CD1c-positive myeloid dendritic cell (primary cell): ENCODE results near the gene CTNNA1.
"Not testable (repeated sequence)": the region's sequence is repeated elsewhere in the genome, so short reads cannot be mapped to it uniquely, and the experiment has no call there.

Source experiments
- DNase-seq: peaks from one replicate; pipeline ENCODE4 v3.0.0-alpha.2; 2016; ENCODE audit errors: extremely low spot score

The CTNNA1 gene

DNA sequence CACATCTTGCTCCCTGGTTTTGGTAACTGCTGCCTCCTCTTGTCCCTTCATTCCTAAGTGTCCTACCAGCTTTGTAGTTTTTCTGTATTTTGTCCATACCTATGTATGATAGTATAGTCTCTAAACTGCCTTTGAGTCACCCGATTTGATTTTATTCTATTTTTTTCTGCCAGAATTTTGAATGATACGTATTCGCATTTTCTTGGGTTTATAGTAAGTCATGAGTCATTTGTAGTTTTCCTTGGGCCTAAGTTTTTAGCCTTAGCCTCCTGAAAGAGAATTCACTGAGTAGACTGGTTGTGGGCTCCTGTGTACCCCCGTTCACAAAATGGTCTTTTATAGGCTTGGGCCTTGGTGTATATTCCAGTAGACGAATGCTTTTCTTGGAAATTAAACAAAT is 62.3 kb downstream of the CTNNA1 start:
- DNase-seq = no peak

DNA sequence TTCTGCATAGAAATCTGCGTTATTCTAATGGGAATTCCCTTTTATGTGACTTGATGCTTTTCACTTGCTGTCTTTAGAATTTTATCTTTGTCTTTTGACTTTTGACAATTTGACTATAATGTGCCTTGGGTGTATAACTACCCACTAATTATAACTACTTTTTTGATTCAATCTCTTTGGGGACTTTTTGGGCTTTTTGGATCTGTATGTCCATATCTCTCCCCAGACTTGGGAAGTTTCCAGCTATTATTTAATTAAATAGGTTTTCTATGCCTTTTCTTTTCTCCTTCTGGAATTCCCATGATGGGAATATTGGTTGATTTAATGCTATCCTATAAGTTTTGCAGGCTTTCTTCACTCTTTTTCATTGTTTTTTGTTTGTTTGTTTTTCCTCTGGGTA is 64.0 kb downstream of the CTNNA1 start:
- no peak for DNase-seq

DNA sequence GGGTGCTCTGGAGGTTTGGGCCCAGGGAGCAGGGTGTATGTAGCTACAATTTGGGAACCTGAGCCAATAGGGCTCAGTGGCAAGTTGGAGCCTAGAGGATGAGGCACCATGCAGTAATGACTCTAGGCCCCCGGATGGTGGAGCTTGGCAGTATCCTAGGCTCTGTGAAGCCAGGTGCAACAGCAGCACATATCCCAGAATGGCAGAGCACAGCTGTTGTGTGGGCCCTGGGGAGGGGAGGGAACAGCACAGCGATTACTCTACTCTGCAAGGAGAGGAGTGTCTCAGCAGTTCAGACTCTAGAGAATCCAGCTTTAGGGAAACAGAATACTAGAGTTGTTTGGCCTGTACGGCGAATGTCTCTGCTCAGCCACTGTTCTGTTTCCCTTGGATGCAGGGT is 65.9 kb downstream of the CTNNA1 start:
- no peak for DNase-seq

DNA sequence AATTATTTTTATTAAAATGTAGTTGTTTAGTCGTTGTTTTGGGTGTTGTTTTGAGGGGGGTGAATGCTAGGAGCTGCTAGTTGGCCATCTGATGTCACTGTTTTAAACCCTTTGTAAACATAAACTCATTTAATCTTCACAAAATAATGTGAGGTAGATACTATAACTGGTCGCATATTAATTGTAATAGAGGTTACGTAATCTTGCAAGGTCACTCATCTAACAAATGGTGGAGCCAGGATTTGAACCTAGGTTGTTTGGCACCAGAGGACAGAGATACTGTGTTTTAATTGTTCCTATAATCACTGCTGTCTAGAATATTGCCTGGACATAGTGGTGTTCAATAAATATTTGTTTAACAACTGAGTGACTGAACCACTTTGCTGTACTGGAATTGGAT is 67.5 kb downstream of the CTNNA1 start:
- DNase-seq = no peak

DNA sequence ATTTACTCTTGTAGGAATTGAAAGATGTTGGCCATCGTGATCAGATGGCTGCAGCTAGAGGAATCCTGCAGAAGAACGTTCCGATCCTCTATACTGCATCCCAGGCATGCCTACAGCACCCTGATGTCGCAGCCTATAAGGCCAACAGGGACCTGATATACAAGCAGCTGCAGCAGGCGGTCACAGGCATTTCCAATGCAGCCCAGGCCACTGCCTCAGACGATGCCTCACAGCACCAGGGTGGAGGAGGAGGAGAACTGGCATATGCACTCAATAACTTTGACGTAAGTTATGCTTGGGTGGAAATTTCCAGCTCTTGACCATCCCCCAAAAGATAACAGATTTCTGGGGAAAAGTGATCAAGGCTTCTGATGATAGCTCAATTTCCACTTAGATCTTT is 71.3 kb downstream of the CTNNA1 start:
- DNase-seq = no peak

DNA sequence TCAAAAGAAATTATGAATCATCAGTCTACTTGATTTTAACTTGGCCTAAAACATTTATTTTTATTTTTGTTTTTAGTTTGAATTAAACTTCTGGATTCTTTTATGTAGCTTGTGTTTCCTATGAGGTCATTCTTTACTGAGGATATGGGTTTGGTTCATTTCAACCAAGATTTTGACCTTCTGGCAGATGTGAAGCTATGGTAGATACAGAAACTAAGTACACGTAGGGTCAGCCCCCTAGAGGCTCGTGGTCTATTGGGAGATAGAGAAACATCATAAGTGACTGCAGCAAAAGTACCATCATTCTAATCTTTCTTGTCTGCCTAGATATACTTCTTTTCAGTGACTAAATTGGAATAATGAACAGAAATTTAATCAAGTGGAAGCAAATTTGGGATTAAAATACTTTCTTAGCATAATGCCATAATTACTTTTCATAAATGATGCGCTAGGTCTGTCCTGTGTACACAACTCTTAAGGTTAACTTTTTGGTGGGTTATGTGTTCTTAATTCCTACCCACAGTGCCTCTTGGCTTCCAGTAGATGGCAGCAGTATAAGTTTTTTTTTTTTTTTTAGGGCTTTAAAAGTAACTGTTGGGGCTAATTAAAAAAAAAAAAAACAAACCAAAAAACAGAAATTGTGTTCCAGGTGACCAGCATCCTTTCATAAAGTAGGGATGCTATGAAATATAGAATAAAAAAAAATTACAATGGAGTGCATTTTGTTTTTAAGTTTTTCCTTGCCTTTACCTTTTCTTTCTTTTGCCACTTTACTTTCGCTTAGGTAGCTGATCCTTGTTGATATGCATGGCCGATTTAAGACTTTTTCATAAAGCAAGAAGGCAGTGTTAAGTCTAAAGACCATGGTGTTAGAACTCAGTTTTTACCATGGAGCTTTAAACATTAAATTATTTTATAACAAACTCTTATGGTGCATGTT is 72.0 kb downstream of the CTNNA1 start:
- peak; percentile 16 for DNase-seq

DNA sequence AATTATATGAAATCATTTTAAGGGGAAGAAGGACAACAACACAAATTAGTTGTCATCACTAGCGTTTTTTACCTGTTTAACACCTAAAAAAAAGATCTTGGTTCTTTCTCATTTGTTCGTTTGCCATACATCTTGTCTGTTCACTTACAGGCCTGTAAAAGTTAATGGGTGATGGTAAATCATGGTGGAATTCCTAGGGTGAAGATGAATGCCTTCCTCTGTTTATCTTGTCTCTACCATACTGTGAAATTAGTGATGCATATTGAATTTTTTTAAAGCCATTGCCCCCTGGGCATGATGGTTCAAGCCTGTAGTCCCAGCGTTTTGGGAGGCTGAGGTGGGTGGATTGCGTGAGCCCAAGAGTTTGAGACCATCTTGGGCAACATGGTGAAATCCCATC is 75.3 kb downstream of the CTNNA1 start:
- no peak for DNase-seq

DNA sequence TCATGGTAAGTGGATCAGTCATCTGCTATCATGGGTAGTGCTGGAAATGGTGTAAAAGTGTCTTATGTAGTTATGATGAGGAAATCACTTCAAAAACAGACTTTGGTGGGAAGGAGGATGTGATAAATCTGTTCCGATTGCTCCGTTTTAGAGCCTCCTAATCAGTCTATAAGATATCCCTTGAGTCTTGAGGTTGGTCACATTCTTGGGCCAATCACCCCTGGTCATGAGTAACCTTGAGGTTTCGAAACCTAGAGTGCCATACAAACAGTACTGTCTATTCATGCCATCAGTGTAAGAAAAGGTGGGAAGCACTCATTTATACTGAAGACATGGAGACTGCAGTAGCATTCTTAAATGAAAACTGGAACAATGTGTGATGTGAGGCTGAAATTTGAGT is 76.1 kb downstream of the CTNNA1 start:
- no peak for DNase-seq

DNA sequence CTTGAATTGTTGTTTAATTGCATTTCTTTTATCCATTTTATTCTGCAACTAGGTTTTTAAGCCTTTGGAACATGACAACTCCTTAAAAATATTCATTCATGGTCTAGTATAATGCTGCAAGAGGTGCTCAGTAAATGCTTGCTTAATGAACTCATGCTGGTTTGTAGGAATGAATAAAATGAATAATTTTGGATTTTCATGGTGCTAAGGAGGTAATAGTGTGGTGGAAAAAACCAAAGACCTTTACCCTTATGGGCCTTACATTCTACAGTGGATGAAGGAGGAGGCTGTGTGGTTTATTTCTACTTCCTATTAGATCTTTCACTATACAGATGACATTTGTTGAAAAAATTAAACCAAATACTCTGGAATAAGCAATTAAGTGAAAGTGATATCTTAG is 78.5 kb downstream of the CTNNA1 start:
- no peak for DNase-seq

DNA sequence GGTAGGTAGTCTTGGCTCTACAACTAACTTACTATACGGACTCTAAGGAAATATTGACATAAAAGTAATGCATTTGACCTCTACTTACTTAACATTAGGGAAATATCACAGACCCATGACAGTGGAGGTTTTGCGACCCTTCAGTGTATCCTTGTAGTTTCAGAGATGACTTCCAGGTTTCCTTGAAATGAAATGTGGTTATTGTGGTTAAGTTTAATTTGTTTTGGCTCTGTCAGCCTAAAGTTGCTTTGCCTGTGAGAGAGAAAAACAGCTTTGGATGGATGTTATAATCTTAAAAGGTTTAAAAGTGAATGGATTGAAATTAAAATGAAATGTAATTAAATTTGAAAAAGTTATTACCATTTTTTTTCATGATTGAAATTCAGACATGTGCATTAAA is 79.0 kb downstream of the CTNNA1 start:
- DNase-seq = no peak

DNA sequence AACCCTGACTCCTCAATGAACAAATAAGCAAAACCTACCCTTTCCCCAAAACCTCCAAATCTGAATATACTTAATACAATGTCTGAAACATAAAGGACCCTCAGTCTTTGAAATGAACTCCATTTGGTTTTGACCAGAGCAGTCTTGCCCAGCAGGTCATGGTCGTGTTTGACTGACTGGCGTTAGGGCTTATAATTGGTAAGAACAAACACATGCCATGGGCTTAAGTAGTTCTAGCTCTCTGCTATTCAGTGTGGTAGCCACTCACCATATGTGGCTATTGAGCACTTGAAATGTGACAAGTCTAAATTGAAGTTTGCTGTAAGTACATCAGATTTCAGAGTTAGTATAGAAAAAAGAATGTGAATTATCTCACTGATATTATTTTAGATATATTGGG is 79.9 kb downstream of the CTNNA1 start:
- no peak for DNase-seq

DNA sequence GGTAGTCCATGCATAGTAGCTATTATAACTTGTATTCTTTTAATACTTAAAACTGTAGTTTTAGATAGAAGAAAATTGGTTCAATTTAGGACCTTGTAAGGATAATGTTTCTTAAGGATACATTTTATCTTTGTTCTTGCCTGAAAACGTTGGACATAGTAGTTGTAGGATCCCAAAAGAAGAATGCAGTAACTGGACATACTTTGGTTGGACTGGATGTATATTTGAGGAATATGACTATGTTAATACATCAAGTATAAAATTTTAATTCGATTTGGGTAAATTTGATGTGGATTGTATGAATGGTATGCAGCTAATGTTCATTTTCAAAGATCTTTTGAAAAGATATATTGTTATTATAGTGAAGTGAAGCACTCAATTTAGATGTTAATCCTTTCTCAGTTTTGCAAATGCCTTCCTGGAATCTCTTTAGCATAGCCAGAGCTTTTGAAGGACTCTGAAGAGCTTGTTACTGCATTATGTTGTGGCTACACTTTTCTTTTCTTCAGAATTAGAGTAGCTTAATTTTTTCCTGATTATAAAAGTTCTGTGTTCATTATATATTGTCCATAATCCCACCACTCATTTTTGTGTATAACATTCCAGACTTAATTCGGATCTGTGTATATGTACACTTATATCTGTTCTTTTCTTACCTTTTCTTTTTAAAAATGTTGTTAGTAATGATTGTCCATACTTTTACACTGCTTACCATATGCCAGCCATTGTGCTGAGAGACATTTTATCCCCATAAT is 80.7 kb downstream of the CTNNA1 start:
- no peak for DNase-seq

DNA sequence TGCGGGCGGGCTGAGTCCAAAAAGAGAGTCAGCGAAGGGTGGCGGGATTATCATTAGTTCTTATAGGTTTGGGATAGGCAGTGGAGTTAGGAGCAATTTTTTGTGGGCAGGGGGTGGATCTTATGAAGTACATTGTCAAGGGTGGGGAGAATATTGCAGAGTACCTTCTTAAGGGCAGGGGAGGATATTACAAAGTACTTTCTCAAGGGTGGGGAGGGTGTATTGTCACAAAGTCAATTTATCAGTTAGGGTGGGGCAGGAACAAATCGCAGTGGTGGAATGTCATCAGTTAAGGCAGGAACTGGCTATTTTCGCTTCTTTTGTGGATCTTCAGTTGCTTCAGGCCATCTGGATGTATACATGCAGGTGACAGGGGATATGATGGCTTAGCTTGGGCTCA is 81.6 kb downstream of the CTNNA1 start:
- DNase-seq = not testable (repeated sequence)

DNA sequence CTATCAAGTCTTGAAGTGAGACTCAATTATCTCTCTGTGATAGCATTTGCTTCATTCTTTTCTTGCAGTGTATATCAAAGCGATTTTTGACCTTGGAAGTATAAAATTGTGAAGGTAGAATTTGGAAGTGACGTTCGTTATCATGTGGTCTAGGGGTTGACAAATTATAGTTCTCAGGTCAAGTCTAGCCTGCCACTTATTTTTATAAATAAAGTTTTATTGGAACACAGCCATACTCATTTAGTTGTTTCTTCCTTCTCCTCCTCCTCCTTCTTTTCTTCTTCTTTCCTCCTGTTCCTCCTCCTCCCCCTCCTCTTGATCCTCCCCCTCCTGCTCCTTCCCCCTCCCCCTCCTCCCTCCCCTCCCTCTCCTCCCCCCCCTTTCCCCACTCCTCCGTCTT is 83.9 kb downstream of the CTNNA1 start:
- DNase-seq = no peak

DNA sequence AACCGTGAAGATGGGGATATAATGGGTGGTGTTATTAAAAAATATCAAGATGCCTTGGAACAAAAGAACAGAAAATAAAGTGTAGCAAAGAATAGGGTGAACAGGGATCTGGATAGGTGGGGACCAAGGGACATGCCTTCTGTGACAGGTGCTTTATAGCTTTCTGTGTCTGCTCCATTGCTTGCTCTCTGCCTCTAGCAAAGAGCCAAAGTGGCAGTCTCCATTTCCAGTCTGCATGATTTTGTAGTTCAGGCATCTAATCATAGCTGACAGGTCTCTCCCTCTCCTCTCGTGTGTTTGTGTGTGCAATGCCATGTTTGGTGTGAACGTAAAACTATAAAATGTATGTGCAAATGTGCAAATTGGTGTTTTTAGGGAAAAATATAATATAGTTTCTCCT is 86.9 kb downstream of the CTNNA1 start:
- DNase-seq = no peak

DNA sequence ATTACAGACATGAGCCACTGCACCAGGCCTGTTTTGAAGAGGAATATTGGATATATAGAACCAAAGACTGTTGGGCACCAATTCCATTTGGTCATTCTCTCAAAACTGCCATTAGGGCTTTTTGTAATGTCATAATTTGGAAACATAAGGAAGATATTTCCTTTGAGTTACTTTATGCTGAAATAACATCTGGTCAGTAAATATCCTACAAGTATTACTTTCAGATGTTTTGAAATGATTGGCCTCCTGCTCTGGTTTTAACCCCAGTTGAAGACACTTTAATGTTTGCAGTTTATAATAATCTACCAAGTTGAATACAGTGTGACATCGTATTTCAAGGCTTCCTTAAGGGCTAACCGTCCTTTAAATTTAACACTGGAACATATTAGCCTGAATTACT is 88.3 kb downstream of the CTNNA1 start:
- no peak for DNase-seq

DNA sequence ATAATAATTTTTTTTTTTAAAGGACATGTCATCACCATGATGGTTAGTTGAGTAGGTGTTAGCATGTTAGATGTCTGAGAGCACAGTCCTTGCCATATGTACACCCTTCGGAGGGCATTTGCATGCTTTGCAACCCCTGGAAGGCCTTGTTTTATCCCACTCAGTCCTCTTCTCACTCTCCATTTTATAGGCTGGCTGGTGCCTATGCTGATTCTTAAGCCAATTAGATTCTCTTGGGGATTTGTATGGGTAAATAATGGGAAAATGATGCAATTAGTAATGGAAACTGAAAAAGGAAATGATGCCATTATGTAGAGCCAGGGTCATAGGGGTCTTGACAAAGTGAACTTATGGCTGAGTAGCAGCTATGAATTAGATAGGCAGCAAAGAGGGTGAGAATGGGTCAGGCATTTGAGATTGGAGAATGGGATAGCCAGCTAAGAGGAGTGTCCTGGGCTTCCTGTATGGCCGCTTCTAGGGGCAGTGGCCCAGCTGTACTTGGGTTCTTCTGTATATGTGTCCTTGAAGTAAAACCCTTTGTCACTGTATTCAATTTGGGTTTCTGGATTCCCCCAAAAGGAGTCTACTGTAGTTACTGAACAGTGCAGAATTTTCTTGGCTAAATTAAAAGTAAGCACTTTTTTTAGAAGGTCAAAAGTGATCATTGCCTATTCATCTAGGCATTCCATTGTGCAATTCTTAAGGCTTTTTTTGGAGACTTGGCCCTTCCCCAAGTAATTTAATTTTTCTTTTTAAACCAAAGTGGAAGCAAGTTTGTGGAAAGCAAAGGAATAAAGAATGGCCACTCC is 90.3 kb downstream of the CTNNA1 start:
- DNase-seq = no peak

DNA sequence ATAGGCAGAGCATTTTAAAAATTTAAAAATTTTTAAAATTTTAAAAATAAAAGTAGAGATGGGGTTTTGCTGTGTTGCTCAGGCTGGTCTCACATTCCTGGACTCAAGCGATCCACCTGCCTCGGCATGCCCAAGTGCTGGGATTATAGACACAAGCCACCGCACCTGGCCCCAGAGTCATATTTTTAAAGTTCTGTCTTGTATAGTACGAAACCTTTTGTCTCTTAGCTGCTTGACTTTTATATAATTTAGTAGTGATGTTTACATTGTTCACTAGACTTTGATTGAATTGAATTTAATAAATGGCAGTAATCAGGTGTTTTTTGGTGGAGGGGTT is 90.9 kb downstream of the CTNNA1 start:
- no peak for DNase-seq

DNA sequence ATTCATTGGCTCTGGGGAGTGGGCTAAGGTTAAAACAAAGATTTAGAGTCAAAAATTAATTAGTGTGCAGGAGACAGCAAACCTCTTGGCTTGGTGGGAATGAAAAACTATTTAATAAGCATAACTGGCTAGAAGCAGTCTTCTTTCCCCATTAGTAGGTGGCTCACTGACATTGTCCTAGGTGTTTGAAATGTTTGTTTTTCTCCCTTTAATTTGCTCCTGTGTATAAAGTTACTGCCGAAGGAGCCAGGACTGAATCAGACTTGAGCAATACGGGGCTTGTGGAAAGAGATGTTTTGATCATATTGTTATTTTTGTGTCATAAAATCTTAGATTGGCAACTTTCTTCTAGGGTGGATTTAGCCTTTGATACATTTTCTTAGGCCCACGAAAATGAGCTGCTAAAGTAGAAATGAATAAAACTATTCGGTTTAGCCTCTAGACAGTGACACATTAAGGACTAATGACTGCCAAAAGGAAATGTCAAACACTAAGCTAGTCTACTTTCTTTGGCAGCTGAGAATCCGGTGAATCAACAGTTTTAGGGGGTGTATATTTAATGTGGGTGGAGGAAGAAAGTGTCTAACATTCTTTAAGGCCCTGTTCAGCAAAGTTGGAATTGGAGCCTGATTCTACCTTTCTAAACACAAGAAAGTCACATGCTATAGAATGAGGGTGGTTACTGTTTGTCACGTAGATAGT is 91.7 kb downstream of the CTNNA1 start:
- DNase-seq = no peak

DNA sequence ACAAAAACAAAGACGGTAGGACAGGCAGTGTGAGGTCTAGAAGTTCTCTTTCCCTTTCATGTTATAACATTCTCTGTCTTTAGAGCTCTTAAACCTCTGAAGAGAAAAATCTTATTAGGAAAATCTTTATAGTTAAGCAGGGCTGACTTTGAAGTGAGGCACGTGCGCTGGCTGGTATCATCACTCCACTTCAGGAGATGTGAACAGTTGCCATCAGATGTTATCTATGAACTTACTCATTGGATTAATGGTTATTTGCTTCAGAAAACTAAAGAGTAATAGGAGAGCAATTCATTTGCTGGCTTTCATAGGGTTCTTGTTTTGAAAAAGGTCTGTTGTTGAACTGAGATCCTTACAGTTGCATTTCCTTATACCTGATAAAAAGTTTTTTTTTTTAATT is 96.2 kb downstream of the CTNNA1 start:
- DNase-seq = no peak

DNA sequence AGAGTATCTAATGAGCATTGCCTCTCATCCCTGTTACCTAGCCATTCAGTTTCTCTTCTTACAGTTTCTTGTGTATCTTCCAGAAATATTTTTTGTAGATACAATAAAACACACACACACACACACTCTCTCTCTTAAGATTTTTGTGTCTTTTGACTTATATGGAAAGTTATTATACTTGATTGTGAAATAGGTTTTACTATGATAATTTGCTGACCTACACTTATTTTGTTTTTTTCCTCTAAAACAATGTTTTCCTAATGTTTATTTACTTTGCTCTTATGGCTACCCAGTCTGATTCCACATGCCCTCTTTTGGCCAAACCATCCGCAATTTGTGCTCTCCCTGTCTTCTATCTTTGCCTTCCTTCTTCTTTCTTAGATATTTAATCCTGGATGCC is 96.7 kb downstream of the CTNNA1 start:
- DNase-seq = no peak
